HUES64 (cell line): ENCODE measurements around the gene TTF2.

Experiments used
- H3K27ac ChIP-seq: 2 replicates; pipeline ENCODE4 v1.7.0; 2013; ENCODE audit warnings: low read depth, low read length, inconsistent platforms
- H3K27me3 ChIP-seq: 2 replicates; pipeline ENCODE4 v1.6.1; 2013; ENCODE audit warnings: mild to moderate bottlenecking, low read length; ENCODE audit not compliant: insufficient read depth
- H3K36me3 ChIP-seq: 2 replicates; pipeline ENCODE4 v1.6.1; 2013; ENCODE audit warnings: mild to moderate bottlenecking, low read length; ENCODE audit not compliant: insufficient read depth
- H3K4me1 ChIP-seq: 2 replicates; pipeline ENCODE4 v1.6.1; 2013; ENCODE audit warnings: mild to moderate bottlenecking, low read length, moderate library complexity; ENCODE audit not compliant: insufficient read depth
- H3K4me3 ChIP-seq: 2 replicates; pipeline ENCODE4 v1.5.1; 2013; ENCODE audit warnings: mild to moderate bottlenecking, low read length, moderate library complexity
- H3K9ac ChIP-seq: 2 replicates; pipeline ENCODE4 v1.6.1; 2013; ENCODE audit warnings: mild to moderate bottlenecking, low read depth, low read length
- H3K9me3 ChIP-seq: 2 replicates; pipeline ENCODE4 v1.6.1; 2013; ENCODE audit warnings: low read depth, low read length; ENCODE audit not compliant: insufficient read depth
- WGBS: fragments of 150-250, 120-280 bp; methylation state at CpG from one replicate; pipeline ENCODE4 v1.1.7; 2013; ENCODE audit warnings: missing lambda C conversion rate; 5-methylcytosine and 5-hydroxymethylcytosine counted together

TTF2 gene

GRCh38 chr1:117046781-117047180 is 13.3 kb upstream of the TTF2 start:
- Histone ChIP-seq H3K27me3 (no peaks in the 10 kb centered on the region), H3K36me3 (no peaks in the 10 kb centered on the region), H3K4me3 (no peak overlapping the region), H3K9ac (no peak overlapping the region), H3K9me3 (no peaks in the 10 kb centered on the region), H3K27ac (no peak overlapping the region), H3K4me1 (no peaks in the 10 kb centered on the region)
- 97% methylated on average over 4 of the region's 4 CpGs for WGBS

- Histone ChIP-seq H3K27me3 (no peaks in the 10 kb centered on the region), H3K27ac (no peak overlapping the region), H3K9ac (no peak overlapping the region), H3K4me1 (no peaks in the 10 kb centered on the region), H3K4me3 (no peak overlapping the region), H3K9me3 (no peaks in the 10 kb centered on the region), H3K36me3 (no peaks in the 10 kb centered on the region)
- WGBS, result 94% methylated on average over 2 of the region's 2 CpGs
Observed at GRCh38 chr1:117047271-117047670, 12.9 kb upstream of the TTF2 start.

GRCh38 chr1:117049857-117050256 is 10.3 kb upstream of the TTF2 start:
- no peak overlapping the region for H3K4me3 ChIP-seq
- H3K9ac ChIP-seq, result no peak overlapping the region
- H3K27ac ChIP-seq, result no peak overlapping the region
- 88% methylated on average over 5 of the region's 5 CpGs for WGBS
- no peaks in the 10 kb centered on the region for H3K9me3 ChIP-seq
- H3K27me3 ChIP-seq, result no peaks in the 10 kb centered on the region
- H3K36me3 ChIP-seq, result no peaks in the 10 kb centered on the region
- H3K4me1 ChIP-seq, result no peaks in the 10 kb centered on the region

- Histone ChIP-seq H3K4me1 (no peaks in the 10 kb centered on the region), H3K27ac (no peak overlapping the region), H3K27me3 (no peaks in the 10 kb centered on the region), H3K9ac (no peak overlapping the region), H3K36me3 (no peaks in the 10 kb centered on the region), H3K9me3 (no peaks in the 10 kb centered on the region), H3K4me3 (no peak overlapping the region)
- 90% methylated on average over 8 of the region's 8 CpGs for WGBS
Observed at GRCh38 chr1:117051224-117052064, 8.7 kb upstream of the TTF2 start.

- H3K9me3 ChIP-seq, result no peaks in the 10 kb centered on the region
- H3K9ac ChIP-seq, result no peak overlapping the region
- H3K36me3 ChIP-seq, result no peaks in the 10 kb centered on the region
- H3K4me1 ChIP-seq, result peaks cover 7% of the 10 kb centered on the region; the same call in 1 of the 2 replicates
- no peaks in the 10 kb centered on the region for H3K27me3 ChIP-seq
- no peak overlapping the region for H3K4me3 ChIP-seq
- no peak overlapping the region for H3K27ac ChIP-seq
Observed at GRCh38 chr1:117054068-117054467, 6.1 kb upstream of the TTF2 start.

GRCh38 chr1:117058810-117059209 is 1.3 kb upstream of the TTF2 start:
- Histone ChIP-seq H3K9me3 (no peaks in the 10 kb centered on the region), H3K4me1 (peaks cover 9% of the 10 kb centered on the region; the same call in 1 of the 2 replicates), H3K4me3 (peak overlapping the region; percentile 93), H3K9ac (peak overlapping the region; percentile 96), H3K36me3 (peaks cover 26% of the 10 kb centered on the region), H3K27me3 (no peaks in the 10 kb centered on the region), H3K27ac (peak overlapping the region; percentile 96)
- WGBS, result 82% methylated on average over 3 of the region's 4 CpGs

- under 1% methylated on average over 18 of the region's 18 CpGs for WGBS
- H3K9ac ChIP-seq, result peak overlapping the region; percentile 96
Observed at GRCh38 chr1:117059334-117059677, 820 bp upstream of the TTF2 start.

GRCh38 chr1:117060441-117061317 is 553 bp downstream of the TTF2 start:
- peak overlapping the region; percentile 93 for H3K4me3 ChIP-seq
- peak overlapping the region; percentile 66 for H3K27ac ChIP-seq
- H3K36me3 ChIP-seq, result peaks cover 44% of the 10 kb centered on the region
- 16% methylated on average over 42 of the region's 42 CpGs for WGBS
- peaks cover 9% of the 10 kb centered on the region; the same call in 1 of the 2 replicates for H3K4me1 ChIP-seq
- H3K9ac ChIP-seq, result peak overlapping the region; percentile 87
- no peaks in the 10 kb centered on the region for H3K27me3 ChIP-seq
- H3K9me3 ChIP-seq, result no peaks in the 10 kb centered on the region

More at GRCh38 chr1:117059334-117059677, 820 bp upstream of the TTF2 start:
- Histone ChIP-seq H3K27me3 (no peaks in the 10 kb centered on the region), H3K9me3 (no peaks in the 10 kb centered on the region), H3K27ac (peak overlapping the region; percentile 96), H3K4me3 (peak overlapping the region; percentile 93), H3K4me1 (peaks cover 9% of the 10 kb centered on the region; the same call in 1 of the 2 replicates), H3K36me3 (peaks cover 31% of the 10 kb centered on the region)

- Histone ChIP-seq H3K4me3 (no peak overlapping the region), H3K4me1 (peaks cover 9% of the 10 kb centered on the region; the same call in 1 of the 2 replicates), H3K9ac (no peak overlapping the region), H3K9me3 (no peaks in the 10 kb centered on the region), H3K27ac (no peak overlapping the region), H3K27me3 (no peaks in the 10 kb centered on the region), H3K36me3 (peaks cover 54% of the 10 kb centered on the region)
- 94% methylated on average over 2 of the region's 2 CpGs for WGBS
Observed at GRCh38 chr1:117061986-117062415, 1.9 kb downstream of the TTF2 start.

GRCh38 chr1:117066367-117066766 is 6.2 kb downstream of the TTF2 start:
- no peaks in the 10 kb centered on the region for H3K4me1 ChIP-seq
- peaks cover 88% of the 10 kb centered on the region for H3K36me3 ChIP-seq
- WGBS, result 95% methylated on average over 6 of the region's 6 CpGs

More at GRCh38 chr1:117066367-117066766, 6.2 kb downstream of the TTF2 start:
- Histone ChIP-seq H3K9me3 (no peaks in the 10 kb centered on the region), H3K27ac (no peak overlapping the region), H3K27me3 (no peaks in the 10 kb centered on the region), H3K9ac (no peak overlapping the region), H3K4me3 (no peak overlapping the region)
